ENCODE data around the gene CACNB3.

- TF ChIP-seq, protein P1, sequence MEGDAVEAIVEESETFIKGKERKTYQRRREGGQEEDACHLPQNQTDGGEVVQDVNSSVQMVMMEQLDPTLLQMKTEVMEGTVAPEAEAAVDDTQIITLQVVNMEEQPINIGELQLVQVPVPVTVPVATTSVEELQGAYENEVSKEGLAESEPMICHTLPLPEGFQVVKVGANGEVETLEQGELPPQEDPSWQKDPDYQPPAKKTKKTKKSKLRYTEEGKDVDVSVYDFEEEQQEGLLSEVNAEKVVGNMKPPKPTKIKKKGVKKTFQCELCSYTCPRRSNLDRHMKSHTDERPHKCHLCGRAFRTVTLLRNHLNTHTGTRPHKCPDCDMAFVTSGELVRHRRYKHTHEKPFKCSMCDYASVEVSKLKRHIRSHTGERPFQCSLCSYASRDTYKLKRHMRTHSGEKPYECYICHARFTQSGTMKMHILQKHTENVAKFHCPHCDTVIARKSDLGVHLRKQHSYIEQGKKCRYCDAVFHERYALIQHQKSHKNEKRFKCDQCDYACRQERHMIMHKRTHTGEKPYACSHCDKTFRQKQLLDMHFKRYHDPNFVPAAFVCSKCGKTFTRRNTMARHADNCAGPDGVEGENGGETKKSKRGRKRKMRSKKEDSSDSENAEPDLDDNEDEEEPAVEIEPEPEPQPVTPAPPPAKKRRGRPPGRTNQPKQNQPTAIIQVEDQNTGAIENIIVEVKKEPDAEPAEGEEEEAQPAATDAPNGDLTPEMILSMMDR (IDR thresholded peaks at IDR 0.05; ENCODE audit: poor library complexity): no peak
- TF ChIP-seq EZH2phosphoT487 (IDR thresholded peaks at IDR 0.05; ENCODE audit: low read depth, severe bottlenecking, unreplicated experiment): no peak
- TF ChIP-seq EZH2 (IDR thresholded peaks at IDR 0.05; ENCODE audit: borderline replicate concordance): no peak
Observed at GRCh38 chr12:48831257-48831656, 13.0 kb downstream of the CACNB3 start.
